HepG2 (cell line): ENCODE data around the gene RGS5. TPM values are rescaled to one million over a fixed set of nuclear protein-coding genes. Genes with fewer than 3 reads are reported as not detected.

Experiments used
- ATAC-seq: fragments of 200-7000 bp; cut with Tn5 transposase; 3 replicates; pipeline ENCODE4 v1.9.1; 2020; ENCODE audit warnings: mild to moderate bottlenecking, moderate library complexity
- BruUV-seq: library from RNA; stranded (reverse); fragments of 400-500 nt; replicated peaks from 2 replicates; lab custom pipeline; 2021; lab: Mats Ljungman, UMichigan
- CTCF ChIA-PET: fragments of 300-600 bp; formaldehyde crosslinking; extraction: SDS; loops from one replicate; lab custom pipeline; 2021; ENCODE audit warnings: low total read pairs, inconsistent platforms, low intra/inter-chr PET ratio; lab: Yijun Ruan, JAX
- POLR2A ChIA-PET: fragments of 350-600 bp; sonication (Branson Sonifier 250); formaldehyde crosslinking; loops from one replicate; lab custom pipeline; 2020; ENCODE audit warnings: antibody characterized with exemption, inconsistent platforms; lab: Yijun Ruan, JAX
- DNase-seq: peaks from one replicate; pipeline ENCODE4 v3.0.0-alpha.2; 2015; ENCODE audit warnings: low spot score
- FAIRE-seq: peaks from 3 replicates; lab custom pipeline; 2011; peaks lifted over from hg19 to GRCh38; lab: Jason Lieb, UNC
- H2AFZ ChIP-seq: one replicate; pipeline ENCODE4 v1.6.1; 2011; ENCODE audit warnings: low read length, inconsistent platforms
- H3K27ac ChIP-seq: fragments of 300-600 bp; 3 replicates; pipeline ENCODE4 v1.8.0; 2011; ENCODE audit warnings: mixed run types, mild to moderate bottlenecking, mixed read lengths, low read length, inconsistent platforms; ENCODE audit not compliant: insufficient read depth; ENCODE audit errors: extremely low read length
- H3K27me3 ChIP-seq, 2 experiments: fragments of 200-600 bp in 1 of 2; 2 replicates in 1 of 2; 3 replicates in 1 of 2; pipeline versions ENCODE4 v1.6.0 to v1.8.0; 2011; ENCODE audit warnings: low read length in 2 of 2, mild to moderate bottlenecking in 2 of 2, moderate library complexity in 2 of 2, inconsistent platforms in 1 of 2; ENCODE audit not compliant: insufficient read depth in 2 of 2, control insufficient read depth in 1 of 2
- H3K36me3 ChIP-seq, 2 experiments: fragments of 200-600 bp in 1 of 2; replicated peaks in 1 of 2; 2 replicates in 1 of 2; 3 replicates in 1 of 2; pipeline versions ENCODE4 v1.5.1 to v1.8.0; 2011; ENCODE audit warnings: low read length in 2 of 2, inconsistent platforms in 1 of 2; ENCODE audit not compliant: insufficient read depth in 2 of 2, control insufficient read depth in 1 of 2
- H3K4me1 ChIP-seq: 2 replicates; pipeline ENCODE4 v1.5.1; 2012; ENCODE audit warnings: low read length, inconsistent platforms; ENCODE audit not compliant: insufficient read depth
- H3K4me2 ChIP-seq: 2 replicates; pipeline ENCODE4 v1.6.0; 2011; ENCODE audit warnings: low read depth, low read length, inconsistent platforms
- H3K4me3 ChIP-seq, 3 experiments: fragments of 200-600 bp in 1 of 3; sonication (generic), shearing (Covaris generic) in 1 of 3; replicated peaks in 1 of 3; 2 replicates each; pipeline ENCODE4 v1.5.1; 2011 to 2016; ENCODE audit warnings: low read length in 3 of 3, inconsistent platforms in 2 of 3, low read depth in 2 of 3, mild to moderate bottlenecking in 2 of 3, control low read depth in 1 of 3, mixed read lengths in 1 of 3; ENCODE audit not compliant: insufficient read depth in 1 of 3
- H3K79me2 ChIP-seq: one replicate; pipeline ENCODE4 v1.6.1; 2011; ENCODE audit warnings: low read length, inconsistent platforms; ENCODE audit not compliant: insufficient read depth
- H3K9ac ChIP-seq: 2 replicates; pipeline ENCODE4 v1.6.0; 2011; ENCODE audit warnings: mild to moderate bottlenecking, low read depth, low read length, inconsistent platforms; ENCODE audit not compliant: insufficient read depth
- H3K9me3 ChIP-seq: 2 replicates; pipeline ENCODE4 v1.5.1; 2012; ENCODE audit warnings: mild to moderate bottlenecking, low read length
- H4K20me1 ChIP-seq: 2 replicates; pipeline ENCODE4 v1.6.0; 2011; ENCODE audit warnings: inconsistent platforms, mild to moderate bottlenecking, low read length, moderate library complexity; ENCODE audit not compliant: insufficient read depth
- NRL ChIP-seq: sonication (generic); formaldehyde crosslinking; IDR thresholded peaks from 2 replicates; pipeline ENCODE4 v1.5.0; 2020; ENCODE audit warnings: missing genetic modification reagents, mild to moderate bottlenecking, moderate library complexity, borderline replicate concordance
- RELA ChIP-seq: sonication (generic); formaldehyde crosslinking; IDR thresholded peaks from 2 replicates; pipeline ENCODE4 v1.4.0; 2020; ENCODE audit warnings: missing genetic modification reagents
- REST ChIP-seq, 2 experiments: IDR thresholded peaks; 2 replicates each; pipeline ENCODE4 v1.6.1; 2011 to 2012; ENCODE audit warnings: low read length in 2 of 2, borderline replicate concordance in 1 of 2, low read depth in 1 of 2, mild to moderate bottlenecking in 1 of 2, moderate library complexity in 1 of 2
- RXRA ChIP-seq: sonication (generic); formaldehyde crosslinking; IDR thresholded peaks from 2 replicates; pipeline ENCODE4 v1.5.1; 2020; ENCODE audit warnings: missing genetic modification reagents
- THRA ChIP-seq: sonication (generic); formaldehyde crosslinking; IDR thresholded peaks from 2 replicates; pipeline ENCODE4 v1.4.0; 2020; ENCODE audit warnings: missing genetic modification reagents, borderline replicate concordance
- TSC22D2 ChIP-seq: sonication (generic); formaldehyde crosslinking; IDR thresholded peaks from 2 replicates; pipeline ENCODE4 v1.5.1; 2020; ENCODE audit warnings: missing genetic modification reagents, mild to moderate bottlenecking, borderline replicate concordance
- ZBTB46 ChIP-seq: sonication (generic); formaldehyde crosslinking; IDR thresholded peaks from 2 replicates; pipeline ENCODE4 v1.4.0; 2020; ENCODE audit warnings: mild to moderate bottlenecking, missing genetic modification reagents, borderline replicate concordance
- ZFP62 ChIP-seq: sonication (generic); formaldehyde crosslinking; IDR thresholded peaks from 2 replicates; pipeline ENCODE4 v1.4.0; 2020; ENCODE audit warnings: missing genetic modification reagents
- ZNF839 ChIP-seq: sonication (generic); formaldehyde crosslinking; IDR thresholded peaks from 2 replicates; pipeline ENCODE4 v1.4.0; 2020; ENCODE audit warnings: missing genetic modification reagents, mild to moderate bottlenecking, borderline replicate concordance
- ZSCAN12 ChIP-seq: sonication (generic); formaldehyde crosslinking; IDR thresholded peaks from 2 replicates; pipeline ENCODE4 v1.9.0; 2021; ENCODE audit warnings: mild to moderate bottlenecking, missing genetic modification reagents
- WGBS: methylation state at CpG from one replicate; pipeline ENCODE4 v1.1.6; 2017; ENCODE audit warnings: low lambda C conversion rate; 5-methylcytosine and 5-hydroxymethylcytosine counted together
- in situ Hi-C: cut with HindIII; loops from 2 replicates; pipeline ENCODE4 v1.10.0; 2017; ENCODE audit warnings: low pct_unique_long_range_greater_than_20kb; ENCODE audit not compliant: extremely low pct_ligation_motif_present
- intact Hi-C: fragments of 100-400 bp; cut with micrococcal nuclease; formaldehyde crosslinking; loops from one replicate; pipeline ENCODE4 v1.10.0; 2022; ENCODE audit not compliant: unreplicated experiment
- polyA plus RNA-seq, 8 experiments: library from polyadenylated mRNA; depleted of rRNA in 3 of 8; stranded (reverse) in 7 of 8; unstranded in 1 of 8; fragments of >200 nt; fragmentation: Illumina TruSeq in 4 of 8; extraction: Trizol in 4 of 8; gene quantifications; 2 replicates each; pipeline versions ENCODE4 v1.2.1 to v1.2.3, GENCODE V29; 2011 to 2016; ENCODE audit warnings: low read depth in 4 of 8, missing spikeins in 1 of 8, mixed read lengths in 1 of 8; ENCODE audit not compliant: insufficient read depth in 1 of 8
- total RNA-seq, 5 experiments: library from RNA; depleted of rRNA; stranded (reverse); fragments of >200 nt; fragmentation: Illumina TruSeq; extraction: Trizol; gene quantifications; 2 replicates each; pipeline ENCODE4 v1.2.3, GENCODE V29; 2016; ENCODE audit warnings: low read depth in 1 of 5

Gene RGS5
- total and polyA plus RNA-seq, 2 of the 13 experiments (the other 11 are each of a cell fraction or from before 2014, with no cell fraction given), result 1.9 to 2.3 TPM

GRCh38 chr1:163166886-163167555 is 35.7 kb downstream of the RGS5 start:
- Histone ChIP-seq H3K4me3 (no peak overlapping the region), H4K20me1 (no peaks in the 10 kb centered on the region), H3K4me2 (no peak overlapping the region), H2AFZ (no peak overlapping the region), H3K27ac (no peak overlapping the region), H3K27me3 (no peaks in the 10 kb centered on the region), H3K9me3 (no peaks in the 10 kb centered on the region), H3K79me2 (no peaks in the 10 kb centered on the region), H3K4me1 (no peaks in the 10 kb centered on the region), H3K36me3 (no peaks in the 10 kb centered on the region), H3K9ac (no peak overlapping the region)
- CTCF ChIA-PET, result no interaction called here
- no peak for ATAC-seq
- DNase-seq, result no peak
- intact Hi-C loops, result no loop called here
- POLR2A ChIA-PET, result no interaction called here
- BruUV-seq, result no TSS peak
- no peak for FAIRE-seq
- WGBS, result 44% methylated on average over 6 of the region's 6 CpGs
- in situ Hi-C loops, result no loop called here
- TF ChIP-seq NRL (CRISPR knock-in tag) (no peak), ZSCAN12 (CRISPR knock-in tag) (no peak), ZBTB46 (CRISPR knock-in tag) (no peak), ZFP62 (CRISPR knock-in tag) (no peak), TSC22D2 (no peak), REST (IDR thresholded peaks at IDR 0.05; ENCODE audit: borderline replicate concordance in 1 of 2, low read depth in 1 of 2, low read length in 2 of 2) (no peak), RXRA (no peak), THRA (no peak), RELA (CRISPR knock-in tag) (no peak), ZNF839 (CRISPR knock-in tag) (no peak)
